HG02588 (cell line): ENCODE data around the gene OR52A1.

Source experiments
- ATAC-seq: cut with Tn5 transposase; IDR thresholded peaks from one replicate; pipeline ENCODE4 v1.9.1; 2021; ENCODE audit warnings: mild to moderate bottlenecking, moderate library complexity; ENCODE audit not compliant: unreplicated experiment

OR52A1 gene

DNA sequence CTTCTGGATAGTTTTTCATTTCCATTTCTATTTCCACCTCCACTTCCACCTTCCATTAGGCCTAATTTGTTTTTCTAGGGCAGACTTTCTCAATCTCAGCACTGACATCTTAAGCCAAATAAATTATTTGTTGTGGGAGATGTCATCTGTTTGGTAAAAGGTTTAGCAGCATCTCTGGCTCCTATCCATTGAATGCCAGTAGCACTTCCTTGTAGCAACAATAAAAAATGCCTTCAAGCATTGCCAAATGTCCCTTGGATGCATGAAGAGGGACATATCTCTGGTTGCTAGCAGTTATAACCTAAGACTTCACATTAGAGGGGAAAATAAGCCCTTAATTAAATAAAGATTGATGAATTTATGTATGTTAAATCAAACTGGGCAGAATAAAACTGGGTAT, 18.3 kb downstream of the OR52A1 start:
- ATAC-seq = no peak

DNA sequence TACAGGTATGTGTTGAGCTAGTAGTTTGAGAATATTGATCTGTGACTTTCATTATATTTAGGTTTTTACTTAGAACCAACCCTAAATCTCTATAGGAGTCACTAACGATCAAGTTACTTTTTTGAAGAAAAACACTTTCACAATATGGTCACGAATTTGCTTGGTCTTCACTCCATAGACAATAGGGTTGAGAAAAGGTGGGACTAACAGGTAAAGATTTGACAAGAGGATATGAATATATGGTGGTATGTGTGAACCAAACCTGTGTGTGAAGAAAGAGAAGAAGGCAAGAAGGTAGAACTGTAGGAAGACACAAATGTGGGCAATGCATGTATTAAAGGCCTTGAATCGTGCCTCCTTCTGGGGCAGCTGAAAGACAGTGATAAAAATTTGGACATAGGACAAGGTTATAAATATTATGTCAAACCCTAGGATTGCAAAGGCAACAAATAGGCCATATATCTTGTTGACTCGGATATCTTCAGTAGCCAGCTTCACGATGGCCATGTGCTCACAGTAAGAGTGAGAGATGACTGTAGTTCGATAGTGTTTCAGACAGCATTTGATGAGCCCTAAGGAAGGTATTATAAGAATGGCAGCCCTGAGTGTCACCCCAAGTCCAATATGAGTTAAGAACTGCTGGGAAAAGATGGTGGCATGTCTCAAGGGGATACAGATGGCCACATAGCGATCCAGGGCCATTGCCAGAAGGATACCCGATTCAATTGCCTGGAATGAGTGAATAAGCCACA, 22.8 kb downstream of the OR52A1 start:
- ATAC-seq = no peak

DNA sequence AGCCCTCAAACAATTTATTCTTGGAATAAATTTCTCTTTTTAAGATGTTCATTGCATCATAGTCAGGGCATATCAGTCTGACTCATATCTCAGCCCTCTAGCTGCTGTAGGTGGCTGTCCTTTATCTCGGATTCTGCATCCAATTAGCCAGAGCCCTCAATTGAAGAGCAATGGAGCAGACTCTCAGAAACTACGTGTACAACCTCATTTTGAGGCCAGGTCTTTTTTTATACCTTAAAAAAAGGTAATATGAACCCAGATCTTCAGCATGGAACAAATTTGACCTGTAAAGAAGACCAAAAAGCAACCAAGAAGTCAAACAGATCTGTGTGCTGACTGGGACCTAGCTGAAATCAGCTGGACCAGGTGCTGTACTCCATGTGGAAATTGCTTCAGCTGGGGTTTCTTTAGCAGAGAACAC, 25.1 kb downstream of the OR52A1 start:
- no peak for ATAC-seq

DNA sequence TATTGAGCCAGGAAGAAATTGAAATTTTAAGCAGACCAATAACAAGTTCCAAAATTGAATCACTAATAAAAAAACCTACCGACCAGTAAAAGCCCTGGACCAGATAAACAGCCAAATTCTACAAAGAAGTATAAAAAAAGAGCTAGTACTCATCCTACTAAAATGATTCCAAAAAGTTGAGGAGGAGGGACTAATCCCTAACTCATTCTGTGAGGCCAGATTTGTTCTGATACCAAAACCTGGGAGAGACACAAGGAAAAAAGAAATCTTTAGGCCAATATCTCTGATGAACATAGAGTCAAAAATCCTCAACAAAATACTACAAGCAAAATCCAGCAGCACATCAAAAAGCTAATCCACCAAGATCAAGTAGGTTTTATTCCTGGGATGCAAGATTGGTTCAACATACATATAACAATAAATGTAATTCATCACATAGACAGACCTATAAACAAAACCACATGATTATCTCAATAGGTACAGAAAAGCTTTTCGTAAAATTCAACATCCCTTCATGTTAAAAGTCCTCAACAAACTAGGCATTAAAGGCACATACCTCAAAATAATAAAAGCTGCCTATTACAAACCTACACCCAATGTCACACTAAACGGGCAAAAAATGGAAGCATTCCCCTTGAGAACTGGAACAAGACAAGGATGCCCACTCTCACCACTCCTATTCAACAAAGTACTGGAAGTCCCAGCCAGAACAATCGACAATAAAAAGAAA, 29.5 kb downstream of the OR52A1 start:
- ATAC-seq = no peak

DNA sequence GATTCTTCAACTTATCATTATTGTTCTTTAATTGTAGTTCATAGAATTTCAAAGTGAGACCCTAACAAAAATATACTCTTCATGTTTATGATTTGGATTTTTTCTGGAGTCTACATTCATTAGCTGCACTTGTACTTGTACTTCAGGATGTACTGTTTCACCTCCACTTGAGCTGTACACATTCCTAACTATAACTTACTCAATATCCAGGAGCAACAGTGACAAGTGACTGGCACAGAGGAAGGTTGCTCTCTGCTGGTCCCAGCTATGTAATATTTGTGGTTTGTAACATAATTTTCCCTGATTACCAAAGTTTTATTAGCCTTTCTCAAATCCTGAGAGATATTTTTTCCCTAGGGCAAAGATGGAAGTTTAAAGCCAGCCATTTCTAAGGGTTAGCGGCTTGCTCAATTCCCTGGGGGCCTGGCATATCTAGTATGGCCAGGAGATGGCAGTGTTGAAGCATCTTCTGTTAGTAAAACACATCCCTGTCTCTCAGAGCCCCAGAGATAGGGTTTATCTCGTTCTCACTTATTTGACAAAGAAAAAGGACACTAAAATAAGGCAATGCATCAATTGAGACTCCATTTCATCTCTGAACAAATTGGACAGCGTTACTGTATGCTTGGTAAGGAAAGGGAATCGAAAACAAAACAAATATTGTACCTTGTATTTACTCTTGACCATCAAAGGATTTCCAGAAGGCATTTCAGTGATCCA, 30.6 kb downstream of the OR52A1 start:
- peak; percentile 85 for ATAC-seq

DNA sequence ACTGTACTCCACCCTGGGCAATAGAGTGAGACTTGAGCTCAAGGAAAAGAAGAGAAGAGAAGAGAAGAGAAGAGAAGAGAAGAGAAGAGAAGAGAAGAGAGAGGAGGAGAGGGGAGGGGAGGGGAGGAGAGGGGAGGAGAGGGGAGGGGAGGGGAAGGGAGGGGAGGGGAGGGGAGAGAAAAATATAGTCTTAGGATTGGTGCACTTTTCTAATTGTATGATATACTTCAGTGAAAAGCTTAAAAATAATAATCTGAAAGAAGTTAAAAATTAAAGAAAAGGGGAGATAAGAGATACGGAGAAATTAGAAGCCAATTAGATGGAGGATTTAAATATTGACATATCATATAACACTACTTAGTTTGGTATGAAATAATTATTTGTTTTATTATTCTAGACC, 35.7 kb downstream of the OR52A1 start:
- no peak for ATAC-seq

DNA sequence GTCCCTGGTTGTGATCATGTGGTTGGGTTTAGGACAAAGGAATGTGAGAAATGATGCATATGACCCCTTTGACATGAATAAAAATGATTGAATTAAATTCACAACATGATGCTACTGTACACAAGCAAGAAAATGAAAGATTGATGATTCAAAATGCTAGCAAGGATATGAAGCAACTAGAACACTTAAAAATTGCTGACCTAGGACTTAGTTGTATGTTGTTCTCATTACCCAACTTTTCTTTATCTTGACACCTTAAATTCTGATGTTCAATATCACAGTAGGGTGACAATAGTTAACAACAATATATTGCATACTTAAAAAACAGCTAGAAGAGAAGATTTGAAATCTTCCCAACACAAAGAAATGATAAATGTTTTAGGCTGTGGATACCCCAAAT, 37.0 kb downstream of the OR52A1 start:
- ATAC-seq = no peak

DNA sequence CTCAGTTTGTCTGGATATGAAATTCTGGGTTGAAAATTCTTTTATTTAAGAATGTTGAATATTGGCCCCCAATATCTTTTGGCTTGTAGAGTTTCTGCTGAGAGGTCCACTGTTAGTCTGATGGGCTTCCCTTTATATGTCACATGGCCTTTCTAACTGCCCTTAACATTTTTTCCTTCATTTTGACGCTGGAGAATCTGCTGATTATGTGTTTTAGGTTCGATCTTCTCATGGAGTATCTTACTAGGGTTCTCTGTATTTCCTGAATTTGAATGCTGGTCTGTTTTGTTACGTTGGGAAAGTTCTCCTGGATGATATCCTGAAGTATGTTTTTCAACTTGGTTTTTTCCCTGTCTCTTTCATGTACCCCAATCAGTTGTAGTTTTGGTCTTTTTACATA, 39.2 kb downstream of the OR52A1 start:
- ATAC-seq = no peak

DNA sequence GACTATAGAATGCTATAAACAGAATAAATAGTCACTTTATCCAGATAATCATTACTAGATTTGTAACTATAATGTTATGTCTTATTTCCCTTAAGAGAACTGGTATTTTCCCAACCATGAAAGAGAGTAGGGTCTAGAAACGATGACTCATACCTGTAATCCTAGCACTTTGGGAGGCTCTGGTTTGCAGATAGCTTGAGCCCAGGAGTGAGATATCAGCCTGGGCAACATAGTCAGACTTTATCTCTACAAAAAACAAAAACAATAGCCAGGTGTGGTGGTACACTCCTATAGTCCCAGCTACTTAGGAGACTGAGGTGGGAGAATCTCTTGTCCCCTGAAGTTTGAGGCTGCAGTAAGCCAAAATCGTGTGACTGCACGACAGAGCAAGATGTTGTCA, 47.3 kb downstream of the OR52A1 start:
- ATAC-seq = no peak

DNA sequence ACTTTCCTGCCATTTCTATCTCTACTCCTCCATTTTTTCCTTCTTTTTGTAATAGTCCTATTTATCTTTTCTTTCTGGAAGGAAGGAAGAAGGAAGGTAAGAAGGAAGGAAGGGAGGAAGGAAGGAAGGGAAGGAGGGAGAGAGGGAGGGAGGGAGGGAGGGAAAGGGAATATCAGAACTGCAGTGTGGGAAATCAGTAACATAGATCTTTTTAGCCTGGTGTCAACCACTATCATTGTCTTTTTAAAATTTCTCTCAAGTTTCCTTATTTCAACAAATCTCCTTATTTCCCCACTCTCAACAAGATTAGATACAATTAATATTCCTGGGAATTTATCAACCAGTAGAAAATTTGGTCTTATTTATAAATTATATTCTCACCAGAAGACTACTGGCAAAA, 51.5 kb downstream of the OR52A1 start:
- ATAC-seq = no peak

DNA sequence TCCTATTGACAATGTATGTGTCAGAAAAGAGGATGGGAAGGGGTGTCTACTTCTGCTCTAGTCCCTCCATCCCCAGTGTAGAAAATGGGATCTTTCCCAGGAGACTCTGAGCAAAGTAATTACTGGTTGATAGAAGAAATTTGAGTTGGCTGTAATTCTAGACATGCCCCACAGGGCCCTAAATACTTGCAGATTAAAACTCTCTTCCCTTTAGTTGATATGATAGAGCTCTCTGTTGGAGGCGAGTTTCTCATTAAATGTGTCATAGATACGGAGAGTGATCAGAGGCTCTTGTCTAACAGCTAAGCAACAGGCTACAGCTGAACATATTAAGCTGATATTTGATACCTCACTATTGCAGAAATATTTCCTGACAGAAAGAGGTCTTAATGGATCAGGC, 52.3 kb downstream of the OR52A1 start:
- no peak for ATAC-seq

DNA sequence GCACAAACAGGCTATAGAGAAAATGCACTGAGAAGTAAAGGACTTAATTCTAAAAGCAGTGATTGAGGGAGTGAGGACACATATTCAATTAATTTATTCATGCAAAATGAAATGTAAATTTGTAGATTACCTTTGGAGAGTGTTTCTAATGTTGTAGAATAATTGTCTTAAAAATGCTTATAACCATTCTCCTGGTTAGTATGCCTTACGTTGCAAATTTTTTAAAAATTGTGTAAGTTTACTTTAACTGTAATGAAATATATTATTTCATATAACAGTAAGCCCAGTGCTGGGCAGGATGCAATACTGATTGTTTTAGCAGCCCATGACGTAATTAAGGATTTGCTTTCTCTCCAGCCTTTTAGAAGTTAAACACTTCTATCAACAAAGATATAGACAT, 58.5 kb downstream of the OR52A1 start:
- ATAC-seq = no peak
